Mesothelial cell of epicardium (in vitro differentiated cells): Measurements from ENCODE around the gene CCNO. TPM values are rescaled to one million over a fixed set of nuclear protein-coding genes. Genes with fewer than 3 reads are reported as not detected.

ENCODE experiments used
- DNase-seq, 2 experiments: peaks; one replicate each; pipeline ENCODE4 v3.0.0; 2021; ENCODE audit warnings: low spot score in 2 of 2; ENCODE audit not compliant: unreplicated experiment in 2 of 2
- H3K27ac Mint-ChIP-seq: 2 replicates; pipeline ENCODE4 v1.8.0; 2021; ENCODE audit warnings: mixed read lengths
- H3K27me3 Mint-ChIP-seq: 2 replicates; pipeline ENCODE4 v1.8.0; 2021; ENCODE audit warnings: low read depth, mixed read lengths
- H3K36me3 Mint-ChIP-seq: 2 replicates; pipeline ENCODE4 v1.8.0; 2021; ENCODE audit warnings: mixed read lengths
- H3K4me1 Mint-ChIP-seq: 2 replicates; pipeline ENCODE4 v1.8.0; 2021; ENCODE audit warnings: mixed read lengths
- H3K4me3 Mint-ChIP-seq: 2 replicates; pipeline ENCODE4 v1.8.0; 2021; ENCODE audit warnings: mild to moderate bottlenecking, moderate library complexity, mixed read lengths
- H3K9me3 Mint-ChIP-seq: 2 replicates; pipeline ENCODE4 v1.8.0; 2021; ENCODE audit warnings: mixed read lengths
- total RNA-seq: library from RNA; stranded (reverse); gene quantifications from 3 replicates; pipeline ENCODE4 v1.2.1, GENCODE V29; 2021
- TF ChIP-seq, protein P1 (sequence below): fragments of 200-600 bp; sonication (generic); IDR thresholded peaks from one replicate; pipeline ENCODE4 v1.5.0; 2021; ENCODE audit warnings: antibody characterized with exemption; ENCODE audit not compliant: unreplicated experiment

Gene CCNO
- total RNA-seq, 1 donor from 2014 or later: 0.45 TPM

- no peaks in the 10 kb centered on the region for H3K36me3 Mint-ChIP-seq
- H3K9me3 Mint-ChIP-seq: no peaks in the 10 kb centered on the region
- TF ChIP-seq, protein P1, sequence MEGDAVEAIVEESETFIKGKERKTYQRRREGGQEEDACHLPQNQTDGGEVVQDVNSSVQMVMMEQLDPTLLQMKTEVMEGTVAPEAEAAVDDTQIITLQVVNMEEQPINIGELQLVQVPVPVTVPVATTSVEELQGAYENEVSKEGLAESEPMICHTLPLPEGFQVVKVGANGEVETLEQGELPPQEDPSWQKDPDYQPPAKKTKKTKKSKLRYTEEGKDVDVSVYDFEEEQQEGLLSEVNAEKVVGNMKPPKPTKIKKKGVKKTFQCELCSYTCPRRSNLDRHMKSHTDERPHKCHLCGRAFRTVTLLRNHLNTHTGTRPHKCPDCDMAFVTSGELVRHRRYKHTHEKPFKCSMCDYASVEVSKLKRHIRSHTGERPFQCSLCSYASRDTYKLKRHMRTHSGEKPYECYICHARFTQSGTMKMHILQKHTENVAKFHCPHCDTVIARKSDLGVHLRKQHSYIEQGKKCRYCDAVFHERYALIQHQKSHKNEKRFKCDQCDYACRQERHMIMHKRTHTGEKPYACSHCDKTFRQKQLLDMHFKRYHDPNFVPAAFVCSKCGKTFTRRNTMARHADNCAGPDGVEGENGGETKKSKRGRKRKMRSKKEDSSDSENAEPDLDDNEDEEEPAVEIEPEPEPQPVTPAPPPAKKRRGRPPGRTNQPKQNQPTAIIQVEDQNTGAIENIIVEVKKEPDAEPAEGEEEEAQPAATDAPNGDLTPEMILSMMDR: no peak
- H3K4me1 Mint-ChIP-seq: peaks cover 31% of the 10 kb centered on the region
- DNase-seq: no peak
- H3K4me3 Mint-ChIP-seq: peak overlapping the region; percentile 68
- H3K27ac Mint-ChIP-seq: no peak overlapping the region
- peaks cover 82% of the 10 kb centered on the region for H3K27me3 Mint-ChIP-seq
These were observed 12.8 kb downstream of the CCNO start for GRCh38 chr5:55220433-55221185.

- peaks cover 74% of the 10 kb centered on the region for H3K27me3 Mint-ChIP-seq
- H3K36me3 Mint-ChIP-seq: no peaks in the 10 kb centered on the region
- DNase-seq: no peak
- peaks cover 31% of the 10 kb centered on the region for H3K4me1 Mint-ChIP-seq
- H3K4me3 Mint-ChIP-seq: no peak overlapping the region
- H3K27ac Mint-ChIP-seq: no peak overlapping the region
- TF ChIP-seq, protein P1: no peak
- no peaks in the 10 kb centered on the region for H3K9me3 Mint-ChIP-seq
These were observed 13.6 kb downstream of the CCNO start for GRCh38 chr5:55219770-55220169.

DNA sequence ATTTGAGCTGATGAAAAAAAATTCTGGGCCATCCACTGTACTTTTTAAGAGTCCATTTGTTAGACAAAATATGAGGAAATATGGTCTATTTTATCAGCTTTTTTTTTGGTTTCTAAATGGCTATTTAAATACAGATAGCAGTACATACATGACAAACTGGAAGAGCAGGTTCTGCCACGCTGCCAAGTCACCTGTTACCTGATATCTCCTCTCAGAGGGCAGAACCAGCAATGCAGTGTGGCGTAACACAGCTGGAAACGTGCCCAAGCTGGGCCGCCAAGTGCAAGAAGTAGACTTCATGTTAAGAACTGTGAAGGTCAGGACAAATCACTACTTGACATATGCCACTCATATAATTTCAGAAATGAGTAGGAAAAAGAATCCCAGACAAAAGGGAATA, 14.4 kb downstream of the CCNO start:
- TF ChIP-seq, protein P1: no peak
- peak in 1 of 2 experiments; percentile 64 for DNase-seq
- no peaks in the 10 kb centered on the region for H3K9me3 Mint-ChIP-seq
- H3K27ac Mint-ChIP-seq: no peak overlapping the region
- H3K4me3 Mint-ChIP-seq: no peak overlapping the region
- peaks cover 31% of the 10 kb centered on the region for H3K4me1 Mint-ChIP-seq
- H3K27me3 Mint-ChIP-seq: peaks cover 69% of the 10 kb centered on the region
- H3K36me3 Mint-ChIP-seq: no peaks in the 10 kb centered on the region

GRCh38 chr5:55211184-55211874, 22.1 kb downstream of the CCNO start:
- H3K27me3 Mint-ChIP-seq: peaks cover 31% of the 10 kb centered on the region
- no peaks in the 10 kb centered on the region for H3K4me1 Mint-ChIP-seq
- H3K36me3 Mint-ChIP-seq: no peaks in the 10 kb centered on the region
- DNase-seq: no peak
- H3K4me3 Mint-ChIP-seq: no peak overlapping the region
- TF ChIP-seq, protein P1: no peak
- H3K9me3 Mint-ChIP-seq: no peaks in the 10 kb centered on the region
- no peak overlapping the region for H3K27ac Mint-ChIP-seq

GRCh38 chr5:55205001-55205400, 28.4 kb downstream of the CCNO start:
- H3K36me3 Mint-ChIP-seq: no peaks in the 10 kb centered on the region
- no peak for DNase-seq
- TF ChIP-seq, protein P1: no peak
- no peaks in the 10 kb centered on the region for H3K4me1 Mint-ChIP-seq
- no peak overlapping the region for H3K27ac Mint-ChIP-seq
- no peak overlapping the region for H3K4me3 Mint-ChIP-seq
- H3K9me3 Mint-ChIP-seq: peaks cover 3% of the 10 kb centered on the region
- peaks cover 73% of the 10 kb centered on the region for H3K27me3 Mint-ChIP-seq
